Loucy (cell line): ENCODE measurements around the gene HEBP1.

Experiments
- H2AFZ ChIP-seq: fragments of 200-600 bp; sonication (generic); 2 replicates; pipeline ENCODE4 v1.6.0; 2016; ENCODE audit warnings: antibody characterized with exemption, mild to moderate bottlenecking, low read length, moderate library complexity
- H3F3A ChIP-seq: fragments of 200-600 bp; 2 replicates; pipeline ENCODE4 v1.6.0; 2016; ENCODE audit warnings: antibody characterized with exemption, low read depth, mild to moderate bottlenecking
- H3K27me3 ChIP-seq: fragments of 200-600 bp; sonication (generic); 2 replicates; pipeline ENCODE4 v1.6.1; 2014; ENCODE audit warnings: low read length, mild to moderate bottlenecking; ENCODE audit not compliant: insufficient read depth, poor library complexity, severe bottlenecking
- H3K36me3 ChIP-seq: fragments of 200-600 bp; sonication (generic); 2 replicates; pipeline ENCODE4 v1.6.1; 2016; ENCODE audit warnings: low read length; ENCODE audit not compliant: insufficient read depth
- H3K4me1 ChIP-seq: fragments of 200-600 bp; sonication (generic); 2 replicates; pipeline ENCODE4 v1.5.1; 2014; ENCODE audit warnings: low read length, mild to moderate bottlenecking; ENCODE audit not compliant: insufficient read depth, poor library complexity, severe bottlenecking
- H3K4me2 ChIP-seq: fragments of 200-600 bp; sonication (generic); 2 replicates; pipeline ENCODE4 v1.6.0; 2014; ENCODE audit warnings: antibody characterized with exemption, low read length, low read depth, mild to moderate bottlenecking; ENCODE audit not compliant: poor library complexity, severe bottlenecking
- H3K4me3 ChIP-seq: fragments of 200-600 bp; sonication (generic); 2 replicates; pipeline ENCODE4 v1.5.1; 2014; ENCODE audit warnings: low read length, mild to moderate bottlenecking, mixed read lengths; ENCODE audit not compliant: poor library complexity, severe bottlenecking
- H3K79me2 ChIP-seq: fragments of 200-600 bp; sonication (generic); 2 replicates; pipeline ENCODE4 v1.6.1; 2014; ENCODE audit warnings: low read length; ENCODE audit not compliant: insufficient read depth
- H3K9ac ChIP-seq: fragments of 200-600 bp; sonication (generic); 2 replicates; pipeline ENCODE4 v1.6.0; 2014; ENCODE audit warnings: mild to moderate bottlenecking, low read depth, low read length, moderate library complexity; ENCODE audit not compliant: poor library complexity, severe bottlenecking
- H3K9me2 ChIP-seq: fragments of 200-600 bp; sonication (generic); replicated peaks from 2 replicates; pipeline ENCODE4 v1.6.1; 2016; ENCODE audit warnings: low read depth, low read length, mixed read lengths
- H3K9me3 ChIP-seq: fragments of 200-600 bp; sonication (generic); 2 replicates; pipeline ENCODE4 v1.6.1; 2014; ENCODE audit warnings: mild to moderate bottlenecking, antibody characterized with exemption, low read length, low read depth; ENCODE audit not compliant: insufficient read depth
- H4K20me1 ChIP-seq: fragments of 200-600 bp; sonication (generic); 2 replicates; pipeline ENCODE4 v1.6.0; 2014; ENCODE audit warnings: antibody characterized with exemption, low read length, mild to moderate bottlenecking; ENCODE audit not compliant: insufficient read depth, poor library complexity, severe bottlenecking
- EZH2phosphoT487 ChIP-seq: fragments of 200-600 bp; IDR thresholded peaks from 2 replicates; pipeline ENCODE4 v1.6.1; 2018; ENCODE audit warnings: antibody characterized with exemption, mild to moderate bottlenecking, moderate library complexity, borderline replicate concordance
- TF ChIP-seq, protein P1 (sequence below): fragments of 200-600 bp; sonication (generic); conservative IDR thresholded peaks from 2 replicates; pipeline ENCODE4 v1.5.1; 2014; ENCODE audit warnings: mild to moderate bottlenecking, antibody characterized with exemption, low read length

Gene HEBP1

DNA sequence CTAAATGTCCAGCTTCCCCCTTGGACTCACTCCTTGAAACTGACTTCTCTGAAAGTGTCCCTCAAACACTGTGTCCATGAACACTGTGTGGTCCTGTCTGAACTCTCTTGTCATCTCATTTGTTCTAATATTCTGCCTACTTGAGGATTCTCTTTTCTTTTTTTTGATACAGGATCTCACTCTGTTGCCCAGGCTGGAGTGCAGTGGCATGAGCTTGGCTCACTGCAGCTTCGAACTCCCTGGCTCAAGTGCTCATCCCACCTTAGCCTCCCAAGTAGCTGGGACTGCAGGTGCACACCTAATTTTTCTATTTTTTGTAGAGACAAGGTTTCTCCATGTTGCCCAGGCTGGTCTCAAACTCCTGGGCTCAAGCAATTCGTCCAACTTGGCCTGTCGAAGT is 4.9 kb upstream of the HEBP1 start:
- Histone ChIP-seq H3K9me3 (no peaks in the 10 kb centered on the region), H3K9ac (no peak overlapping the region), H2AFZ (no peak overlapping the region), H3K36me3 (no peaks in the 10 kb centered on the region), H3K79me2 (no peaks in the 10 kb centered on the region), H3K9me2 (no peaks in the 10 kb centered on the region), H3K4me3 (no peak overlapping the region), H3F3A (no peaks in the 10 kb centered on the region), H3K27me3 (no peaks in the 10 kb centered on the region), H3K4me2 (no peak overlapping the region), H3K4me1 (peaks cover 6% of the 10 kb centered on the region), H4K20me1 (no peaks in the 10 kb centered on the region)
- no peak for TF ChIP-seq EZH2phosphoT487
- TF ChIP-seq, protein P1, sequence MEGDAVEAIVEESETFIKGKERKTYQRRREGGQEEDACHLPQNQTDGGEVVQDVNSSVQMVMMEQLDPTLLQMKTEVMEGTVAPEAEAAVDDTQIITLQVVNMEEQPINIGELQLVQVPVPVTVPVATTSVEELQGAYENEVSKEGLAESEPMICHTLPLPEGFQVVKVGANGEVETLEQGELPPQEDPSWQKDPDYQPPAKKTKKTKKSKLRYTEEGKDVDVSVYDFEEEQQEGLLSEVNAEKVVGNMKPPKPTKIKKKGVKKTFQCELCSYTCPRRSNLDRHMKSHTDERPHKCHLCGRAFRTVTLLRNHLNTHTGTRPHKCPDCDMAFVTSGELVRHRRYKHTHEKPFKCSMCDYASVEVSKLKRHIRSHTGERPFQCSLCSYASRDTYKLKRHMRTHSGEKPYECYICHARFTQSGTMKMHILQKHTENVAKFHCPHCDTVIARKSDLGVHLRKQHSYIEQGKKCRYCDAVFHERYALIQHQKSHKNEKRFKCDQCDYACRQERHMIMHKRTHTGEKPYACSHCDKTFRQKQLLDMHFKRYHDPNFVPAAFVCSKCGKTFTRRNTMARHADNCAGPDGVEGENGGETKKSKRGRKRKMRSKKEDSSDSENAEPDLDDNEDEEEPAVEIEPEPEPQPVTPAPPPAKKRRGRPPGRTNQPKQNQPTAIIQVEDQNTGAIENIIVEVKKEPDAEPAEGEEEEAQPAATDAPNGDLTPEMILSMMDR = no peak

DNA sequence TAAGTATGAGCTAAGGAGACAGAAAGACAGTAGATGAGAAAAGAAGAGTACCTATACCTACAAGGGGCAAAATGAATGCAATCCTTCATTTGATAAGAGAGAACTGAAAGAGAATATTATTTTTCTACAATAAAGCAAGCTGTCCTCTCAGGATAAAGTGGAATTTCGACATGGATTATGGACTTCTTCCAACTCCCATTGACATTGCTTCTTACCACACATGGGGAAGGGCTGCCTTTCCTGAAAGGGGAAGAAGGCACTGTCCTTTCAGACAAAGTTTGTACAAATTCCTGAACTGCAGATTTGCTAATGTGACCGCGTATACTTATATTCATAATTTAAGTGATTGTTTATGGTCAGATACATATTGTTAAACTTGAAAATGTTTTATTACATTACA is 4.3 kb upstream of the HEBP1 start:
- Histone ChIP-seq H3K4me2 (no peak overlapping the region), H3F3A (no peaks in the 10 kb centered on the region), H2AFZ (no peak overlapping the region)

DNA sequence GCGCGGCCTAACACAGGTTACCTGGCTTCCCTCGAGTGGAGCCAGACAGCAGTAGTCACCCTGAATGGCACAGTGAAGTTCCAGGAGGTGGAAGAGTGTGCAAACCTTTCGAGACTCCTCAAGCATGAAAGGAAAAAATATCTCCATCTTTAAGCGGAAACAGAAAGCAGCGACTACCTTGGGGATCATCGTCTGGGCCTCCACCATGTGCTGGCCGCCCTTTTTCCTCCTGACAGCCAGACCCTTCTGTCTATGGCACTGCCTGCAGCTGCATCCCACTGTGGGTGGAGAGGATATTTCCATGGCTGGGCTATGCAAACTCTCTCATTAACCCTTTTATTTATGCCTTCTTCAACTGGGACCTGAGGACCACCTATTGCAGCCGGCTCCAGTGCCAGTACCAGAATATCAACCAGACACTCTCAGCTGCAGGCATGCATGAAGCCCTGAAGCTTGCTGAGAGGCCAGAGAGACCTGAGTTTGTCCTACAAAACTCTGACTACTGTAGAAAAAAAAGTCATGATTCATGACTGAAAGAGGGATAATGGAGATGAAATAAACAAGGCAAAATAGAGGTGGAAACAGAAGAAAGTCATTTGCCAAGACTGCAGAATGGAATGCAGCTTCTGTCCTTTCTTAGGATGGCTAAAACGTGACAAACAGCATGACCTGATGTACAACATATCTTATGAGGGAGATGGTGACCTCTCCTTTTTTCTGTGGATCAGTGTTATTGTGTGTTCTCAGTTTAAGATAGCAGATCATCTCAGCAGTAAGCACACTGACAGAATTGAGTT is 2.4 kb upstream of the HEBP1 start:
- Histone ChIP-seq H3K4me2 (no peak overlapping the region), H3K4me1 (peaks cover 21% of the 10 kb centered on the region), H3K9me3 (no peaks in the 10 kb centered on the region), H3F3A (no peaks in the 10 kb centered on the region), H3K27me3 (no peaks in the 10 kb centered on the region), H2AFZ (no peak overlapping the region), H3K4me3 (no peak overlapping the region), H3K9ac (no peak overlapping the region), H3K9me2 (no peaks in the 10 kb centered on the region), H3K36me3 (no peaks in the 10 kb centered on the region), H3K79me2 (no peaks in the 10 kb centered on the region), H4K20me1 (no peaks in the 10 kb centered on the region)
- TF ChIP-seq, protein P1 = no peak
- no peak for TF ChIP-seq EZH2phosphoT487

More for the DNA sequence above, 4.3 kb upstream of the HEBP1 start:
- H3K9ac ChIP-seq = no peak overlapping the region
- H3K9me2 ChIP-seq = no peaks in the 10 kb centered on the region
- H3K27me3 ChIP-seq = no peaks in the 10 kb centered on the region
- H4K20me1 ChIP-seq = no peaks in the 10 kb centered on the region
- no peaks in the 10 kb centered on the region for H3K9me3 ChIP-seq
- H3K4me1 ChIP-seq = peaks cover 12% of the 10 kb centered on the region
- H3K36me3 ChIP-seq = no peaks in the 10 kb centered on the region
- H3K79me2 ChIP-seq = no peaks in the 10 kb centered on the region
- no peak overlapping the region for H3K4me3 ChIP-seq
- TF ChIP-seq, protein P1 = no peak
- no peak for TF ChIP-seq EZH2phosphoT487
